ENCODE measurements around the gene NXPE4.

DNA sequence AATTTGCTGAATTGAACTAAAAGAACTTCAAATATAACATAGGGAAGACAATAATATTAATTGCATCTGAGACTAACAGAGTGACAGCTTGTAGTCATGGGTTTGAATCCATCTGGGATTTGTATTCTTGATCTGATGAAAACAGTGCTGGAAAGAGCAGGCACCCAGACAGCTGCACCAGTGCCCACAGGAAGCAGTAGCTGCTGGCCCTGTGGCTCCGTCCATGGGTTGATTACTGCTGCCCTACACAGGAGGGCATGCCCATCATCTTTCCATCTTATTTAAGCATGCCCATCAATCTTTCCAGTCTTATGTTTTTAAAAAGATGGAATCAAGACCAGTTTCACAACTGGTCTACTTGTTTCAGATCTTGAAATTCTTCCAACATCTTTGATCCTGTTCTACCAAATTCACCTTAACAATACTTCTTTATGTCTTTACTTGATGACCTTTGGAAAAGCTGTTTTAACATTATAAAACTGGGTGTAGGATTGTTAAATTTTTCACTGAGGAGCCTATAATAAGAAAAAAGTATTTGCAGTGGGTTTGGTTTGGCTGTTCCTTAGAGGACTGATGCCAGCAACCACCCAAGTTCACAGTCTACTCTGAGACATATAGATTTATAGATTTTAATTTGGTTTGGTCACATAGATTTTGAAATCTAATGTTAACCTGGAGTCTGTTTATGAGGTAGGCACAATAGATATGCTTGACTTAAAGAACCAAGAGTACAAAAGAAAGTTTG, 761 bp upstream of the NXPE4 start:
- TF ChIP-seq, protein P1, sequence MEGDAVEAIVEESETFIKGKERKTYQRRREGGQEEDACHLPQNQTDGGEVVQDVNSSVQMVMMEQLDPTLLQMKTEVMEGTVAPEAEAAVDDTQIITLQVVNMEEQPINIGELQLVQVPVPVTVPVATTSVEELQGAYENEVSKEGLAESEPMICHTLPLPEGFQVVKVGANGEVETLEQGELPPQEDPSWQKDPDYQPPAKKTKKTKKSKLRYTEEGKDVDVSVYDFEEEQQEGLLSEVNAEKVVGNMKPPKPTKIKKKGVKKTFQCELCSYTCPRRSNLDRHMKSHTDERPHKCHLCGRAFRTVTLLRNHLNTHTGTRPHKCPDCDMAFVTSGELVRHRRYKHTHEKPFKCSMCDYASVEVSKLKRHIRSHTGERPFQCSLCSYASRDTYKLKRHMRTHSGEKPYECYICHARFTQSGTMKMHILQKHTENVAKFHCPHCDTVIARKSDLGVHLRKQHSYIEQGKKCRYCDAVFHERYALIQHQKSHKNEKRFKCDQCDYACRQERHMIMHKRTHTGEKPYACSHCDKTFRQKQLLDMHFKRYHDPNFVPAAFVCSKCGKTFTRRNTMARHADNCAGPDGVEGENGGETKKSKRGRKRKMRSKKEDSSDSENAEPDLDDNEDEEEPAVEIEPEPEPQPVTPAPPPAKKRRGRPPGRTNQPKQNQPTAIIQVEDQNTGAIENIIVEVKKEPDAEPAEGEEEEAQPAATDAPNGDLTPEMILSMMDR (IDR thresholded peaks at IDR 0.05): no peak
- TF ChIP-seq POLR2AphosphoS5 (IDR thresholded peaks at IDR 0.05) (no peak), POLR2A (IDR thresholded peaks at IDR 0.05) (no peak), EP300 (IDR thresholded peaks at IDR 0.05) (no peak)

Data from suprapubic skin (tissue), 4 donors.